KMS-11 (cell line): ENCODE results near the gene CTPS1.

Experiments used
- H2AFZ ChIP-seq: fragments of 200-600 bp; sonication (generic); 2 replicates; pipeline ENCODE4 v1.6.1; 2016; ENCODE audit warnings: antibody characterized with exemption, mixed run types, low read depth
- H3K27ac ChIP-seq: fragments of 200-600 bp; sonication (generic); 2 replicates; pipeline ENCODE4 v1.6.1; 2016; ENCODE audit warnings: mild to moderate bottlenecking, mixed run types
- H3K27me3 ChIP-seq: fragments of 200-600 bp; sonication (generic); 2 replicates; pipeline ENCODE4 v1.6.1; 2017; ENCODE audit warnings: mild to moderate bottlenecking, low read depth, mixed run types, moderate library complexity; ENCODE audit not compliant: insufficient read depth
- H3K36me3 ChIP-seq: fragments of 200-600 bp; sonication (generic); 2 replicates; pipeline ENCODE4 v1.6.1; 2017; ENCODE audit warnings: mild to moderate bottlenecking, mixed run types; ENCODE audit not compliant: insufficient read depth
- H3K4me1 ChIP-seq: fragments of 200-600 bp; sonication (generic); 2 replicates; pipeline ENCODE4 v1.6.1; 2016; ENCODE audit warnings: mild to moderate bottlenecking, low read depth, mixed run types; ENCODE audit not compliant: poor library complexity, severe bottlenecking
- H3K4me2 ChIP-seq: fragments of 200-600 bp; sonication (generic); 2 replicates; pipeline ENCODE4 v1.7.0; 2016; ENCODE audit warnings: mild to moderate bottlenecking, mixed run types
- H3K4me3 ChIP-seq: fragments of 200-600 bp; sonication (generic); IDR thresholded peaks from 2 replicates; pipeline ENCODE4 v1.6.1; 2017; ENCODE audit warnings: low read depth, low read length, mixed read lengths; ENCODE audit not compliant: insufficient read depth
- H3K79me2 ChIP-seq: fragments of 200-600 bp; sonication (generic); 2 replicates; pipeline ENCODE4 v1.6.1; 2016; ENCODE audit warnings: low read depth, mixed run types; ENCODE audit not compliant: insufficient read depth
- H3K9ac ChIP-seq: fragments of 200-600 bp; sonication (generic); 2 replicates; pipeline ENCODE4 v1.6.1; 2016; ENCODE audit warnings: mild to moderate bottlenecking, mixed run types
- H4K20me1 ChIP-seq: fragments of 200-600 bp; sonication (generic); 2 replicates; pipeline ENCODE4 v1.6.1; 2016; ENCODE audit warnings: mild to moderate bottlenecking, mixed run types; ENCODE audit not compliant: insufficient read depth
- CTCF ChIP-seq: fragments of 200-600 bp; sonication (generic); conservative IDR thresholded peaks from 2 replicates; pipeline ENCODE4 v1.6.1; 2017; ENCODE audit warnings: low read depth, mild to moderate bottlenecking, antibody characterized with exemption, low read length, moderate library complexity, mixed read lengths

Gene CTPS1

GRCh38 chr1:41045740-41046139, 66.2 kb downstream of the CTPS1 start:
- Histone ChIP-seq H3K27ac (no peak overlapping the region), H3K4me3 (no peak overlapping the region), H3K79me2 (no peaks in the 10 kb centered on the region), H3K36me3 (no peaks in the 10 kb centered on the region), H3K4me1 (no peaks in the 10 kb centered on the region), H3K27me3 (no peaks in the 10 kb centered on the region), H2AFZ (no peak overlapping the region), H3K4me2 (no peak overlapping the region), H3K9ac (no peak overlapping the region), H4K20me1 (no peaks in the 10 kb centered on the region)
- TF ChIP-seq CTCF, result no peak

- no peak overlapping the region for H3K27ac ChIP-seq
Measured at GRCh38 chr1:41046347-41046775, 66.9 kb downstream of the CTPS1 start.

DNA sequence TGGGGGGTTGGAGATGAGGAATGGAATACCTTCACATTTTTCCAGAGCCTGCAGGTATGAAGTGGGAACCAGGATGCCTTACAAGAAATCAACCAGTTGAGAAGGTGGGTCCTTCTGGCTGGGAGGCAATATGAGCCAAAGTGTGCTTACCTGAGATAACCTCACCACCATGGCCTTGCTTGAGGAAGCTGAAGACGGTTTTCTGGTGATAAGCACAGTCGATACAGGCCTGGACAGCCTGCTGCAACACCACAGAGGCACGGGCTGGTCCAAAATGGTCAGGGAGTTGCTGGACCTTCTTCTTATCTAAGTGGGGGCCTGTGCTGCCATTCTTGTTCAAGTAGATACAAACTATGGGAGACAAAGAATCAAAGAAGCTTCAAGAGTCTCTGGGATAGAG, 69.0 kb downstream of the CTPS1 start:
- Histone ChIP-seq H3K36me3 (no peaks in the 10 kb centered on the region), H3K27me3 (no peaks in the 10 kb centered on the region), H4K20me1 (no peaks in the 10 kb centered on the region), H3K4me1 (no peaks in the 10 kb centered on the region), H3K4me3 (no peak overlapping the region), H3K4me2 (no peak overlapping the region), H2AFZ (no peak overlapping the region), H3K9ac (no peak overlapping the region), H3K27ac (no peak overlapping the region), H3K79me2 (no peaks in the 10 kb centered on the region)
- TF ChIP-seq CTCF, result no peak

More at GRCh38 chr1:41046347-41046775, 66.9 kb downstream of the CTPS1 start:
- Histone ChIP-seq H3K27me3 (no peaks in the 10 kb centered on the region), H3K36me3 (no peaks in the 10 kb centered on the region), H4K20me1 (no peaks in the 10 kb centered on the region), H3K4me1 (no peaks in the 10 kb centered on the region), H3K79me2 (no peaks in the 10 kb centered on the region), H2AFZ (no peak overlapping the region), H3K4me2 (no peak overlapping the region), H3K9ac (no peak overlapping the region), H3K4me3 (no peak overlapping the region)
- no peak for TF ChIP-seq CTCF

DNA sequence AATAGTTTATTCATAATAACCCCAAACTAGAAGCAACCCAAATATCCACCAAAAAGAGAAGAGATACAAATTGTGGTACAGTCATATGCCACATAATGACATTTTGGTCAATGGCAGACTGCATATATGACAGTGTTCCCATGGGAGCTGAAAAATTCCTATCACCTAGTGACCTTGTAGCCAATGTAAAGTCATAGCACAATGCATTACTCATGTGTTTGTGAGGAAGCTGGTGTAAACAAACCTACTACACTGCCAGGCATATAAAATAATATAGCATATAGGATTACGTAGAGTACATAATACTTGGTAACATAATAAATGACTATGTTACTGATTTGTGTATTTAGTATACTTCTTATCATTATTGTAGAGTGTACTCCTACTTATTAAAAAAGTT, 71.5 kb downstream of the CTPS1 start:
- Histone ChIP-seq H3K27ac (no peak overlapping the region), H3K4me3 (no peak overlapping the region), H3K36me3 (no peaks in the 10 kb centered on the region), H2AFZ (no peak overlapping the region), H3K9ac (no peak overlapping the region), H3K4me2 (no peak overlapping the region), H3K79me2 (no peaks in the 10 kb centered on the region), H4K20me1 (no peaks in the 10 kb centered on the region), H3K4me1 (no peaks in the 10 kb centered on the region), H3K27me3 (no peaks in the 10 kb centered on the region)
- no peak for TF ChIP-seq CTCF
